Glutamatergic neuron (in vitro differentiated cells): ENCODE measurements around the gene PIK3CD. TPM values are rescaled to one million over a fixed set of nuclear protein-coding genes. Genes with fewer than 3 reads are reported as not detected.

Experiments
- DNase-seq: peaks from one replicate; pipeline ENCODE4 v3.0.0; 2022
- H3K27ac Mint-ChIP-seq: one replicate; pipeline ENCODE4 v1.8.0; 2020; ENCODE audit warnings: mild to moderate bottlenecking, mixed read lengths, inconsistent platforms; ENCODE audit not compliant: unreplicated experiment
- H3K27me3 Mint-ChIP-seq: one replicate; pipeline ENCODE4 v1.8.0; 2020; ENCODE audit warnings: mild to moderate bottlenecking, moderate library complexity, mixed read lengths, inconsistent platforms; ENCODE audit not compliant: unreplicated experiment
- H3K36me3 Mint-ChIP-seq: one replicate; pipeline ENCODE4 v1.8.0; 2020; ENCODE audit warnings: mild to moderate bottlenecking, mixed read lengths, inconsistent platforms; ENCODE audit not compliant: unreplicated experiment
- H3K4me1 Mint-ChIP-seq: one replicate; pipeline ENCODE4 v1.8.0; 2020; ENCODE audit warnings: mild to moderate bottlenecking, low read depth, mixed read lengths, inconsistent platforms; ENCODE audit not compliant: unreplicated experiment
- H3K4me3 Mint-ChIP-seq: one replicate; pipeline ENCODE4 v1.8.0; 2020; ENCODE audit warnings: mild to moderate bottlenecking, mixed read lengths, inconsistent platforms; ENCODE audit not compliant: unreplicated experiment
- H3K9me3 Mint-ChIP-seq: one replicate; pipeline ENCODE4 v1.8.0; 2020; ENCODE audit warnings: mild to moderate bottlenecking, moderate library complexity, mixed read lengths, inconsistent platforms; ENCODE audit not compliant: unreplicated experiment
- total RNA-seq: library from RNA; stranded (reverse); fragmentation: NEBNext Ultra II Directional; extraction: Animal tissue kit (Norgen Biotek cat#: 25700); gene quantifications from one replicate; pipeline ENCODE4 v1.2.1, GENCODE V29; 2021; ENCODE audit not compliant: unreplicated experiment
- TF ChIP-seq, protein P1 (sequence below): fragments of 200-600 bp; sonication (generic); IDR thresholded peaks from one replicate; pipeline ENCODE4 v1.5.0; 2021; ENCODE audit not compliant: partially characterized antibody, unreplicated experiment

Gene PIK3CD
- total RNA-seq, 1 donor from 2014 or later, result 39.4 TPM

DNA sequence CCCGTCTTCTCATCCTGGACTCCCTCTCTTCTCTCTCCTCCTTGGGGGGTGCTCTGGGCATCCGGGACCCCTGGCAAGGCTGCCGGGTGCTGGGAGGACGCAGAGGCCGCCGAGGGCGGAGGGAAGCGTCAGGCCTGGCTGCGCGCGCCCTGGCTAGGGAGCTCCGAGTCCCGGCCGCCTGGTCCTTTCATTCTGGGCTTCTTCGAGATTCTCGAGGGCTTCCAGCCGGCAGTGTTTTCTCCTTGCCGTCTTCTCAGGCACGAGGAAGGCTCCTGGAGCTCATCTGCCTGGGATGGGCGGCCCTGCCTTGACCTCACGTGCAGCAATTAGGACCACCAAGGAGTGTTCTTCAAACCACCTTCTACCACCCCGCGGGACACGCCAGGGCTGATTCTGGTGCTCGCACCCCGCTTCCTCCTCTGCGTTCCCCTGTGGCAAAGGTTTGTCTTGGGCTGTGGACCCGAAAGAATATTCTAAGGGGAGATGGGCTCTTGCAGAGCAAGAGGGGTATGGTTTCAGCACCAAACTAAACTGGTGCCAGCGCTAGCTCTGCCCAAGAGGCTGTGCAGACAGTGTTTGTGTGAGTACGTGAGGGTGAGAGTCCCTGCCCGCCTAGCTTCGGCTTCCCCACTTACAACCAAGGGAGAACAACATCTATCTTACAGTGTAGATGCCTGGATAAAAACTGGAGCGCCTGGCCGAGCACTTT is 36.5 kb downstream of the PIK3CD start:
- peak; percentile 52 for DNase-seq
- Mint-ChIP-seq H3K4me3 (peak overlapping the region; percentile 91), H3K27ac (no peak overlapping the region), H3K4me1 (peaks cover 7% of the 10 kb centered on the region), H3K9me3 (peaks cover 1% of the 10 kb centered on the region), H3K27me3 (peaks cover 11% of the 10 kb centered on the region), H3K36me3 (no peaks in the 10 kb centered on the region)
- TF ChIP-seq, protein P1, sequence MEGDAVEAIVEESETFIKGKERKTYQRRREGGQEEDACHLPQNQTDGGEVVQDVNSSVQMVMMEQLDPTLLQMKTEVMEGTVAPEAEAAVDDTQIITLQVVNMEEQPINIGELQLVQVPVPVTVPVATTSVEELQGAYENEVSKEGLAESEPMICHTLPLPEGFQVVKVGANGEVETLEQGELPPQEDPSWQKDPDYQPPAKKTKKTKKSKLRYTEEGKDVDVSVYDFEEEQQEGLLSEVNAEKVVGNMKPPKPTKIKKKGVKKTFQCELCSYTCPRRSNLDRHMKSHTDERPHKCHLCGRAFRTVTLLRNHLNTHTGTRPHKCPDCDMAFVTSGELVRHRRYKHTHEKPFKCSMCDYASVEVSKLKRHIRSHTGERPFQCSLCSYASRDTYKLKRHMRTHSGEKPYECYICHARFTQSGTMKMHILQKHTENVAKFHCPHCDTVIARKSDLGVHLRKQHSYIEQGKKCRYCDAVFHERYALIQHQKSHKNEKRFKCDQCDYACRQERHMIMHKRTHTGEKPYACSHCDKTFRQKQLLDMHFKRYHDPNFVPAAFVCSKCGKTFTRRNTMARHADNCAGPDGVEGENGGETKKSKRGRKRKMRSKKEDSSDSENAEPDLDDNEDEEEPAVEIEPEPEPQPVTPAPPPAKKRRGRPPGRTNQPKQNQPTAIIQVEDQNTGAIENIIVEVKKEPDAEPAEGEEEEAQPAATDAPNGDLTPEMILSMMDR, result no peak

DNA sequence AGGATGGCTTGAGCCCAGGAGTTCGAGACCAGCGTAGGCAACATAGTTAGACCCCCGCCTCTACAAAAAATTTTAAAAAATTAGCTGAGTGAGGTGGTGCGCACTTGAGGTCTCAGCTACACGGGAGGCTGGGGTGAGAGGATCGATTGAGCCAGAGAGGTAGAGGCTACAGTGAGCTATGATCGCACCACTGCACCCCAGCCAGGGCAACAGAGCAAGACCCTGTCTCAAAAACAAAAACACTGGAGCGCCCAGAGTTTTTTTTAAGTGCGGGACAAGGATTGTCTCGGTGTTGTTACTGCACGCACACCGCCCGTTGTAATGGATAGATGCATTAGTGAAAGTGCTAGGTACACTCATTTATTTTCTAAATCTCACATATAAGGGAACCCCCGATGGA is 37.1 kb downstream of the PIK3CD start:
- peaks cover 2% of the 10 kb centered on the region for H3K9me3 Mint-ChIP-seq
- no peaks in the 10 kb centered on the region for H3K36me3 Mint-ChIP-seq
- peaks cover 8% of the 10 kb centered on the region for H3K4me1 Mint-ChIP-seq
- no peak overlapping the region for H3K27ac Mint-ChIP-seq
- DNase-seq, result no peak
- TF ChIP-seq, protein P1, result no peak
- peak overlapping the region; percentile 91 for H3K4me3 Mint-ChIP-seq
- H3K27me3 Mint-ChIP-seq, result peaks cover 11% of the 10 kb centered on the region

DNA sequence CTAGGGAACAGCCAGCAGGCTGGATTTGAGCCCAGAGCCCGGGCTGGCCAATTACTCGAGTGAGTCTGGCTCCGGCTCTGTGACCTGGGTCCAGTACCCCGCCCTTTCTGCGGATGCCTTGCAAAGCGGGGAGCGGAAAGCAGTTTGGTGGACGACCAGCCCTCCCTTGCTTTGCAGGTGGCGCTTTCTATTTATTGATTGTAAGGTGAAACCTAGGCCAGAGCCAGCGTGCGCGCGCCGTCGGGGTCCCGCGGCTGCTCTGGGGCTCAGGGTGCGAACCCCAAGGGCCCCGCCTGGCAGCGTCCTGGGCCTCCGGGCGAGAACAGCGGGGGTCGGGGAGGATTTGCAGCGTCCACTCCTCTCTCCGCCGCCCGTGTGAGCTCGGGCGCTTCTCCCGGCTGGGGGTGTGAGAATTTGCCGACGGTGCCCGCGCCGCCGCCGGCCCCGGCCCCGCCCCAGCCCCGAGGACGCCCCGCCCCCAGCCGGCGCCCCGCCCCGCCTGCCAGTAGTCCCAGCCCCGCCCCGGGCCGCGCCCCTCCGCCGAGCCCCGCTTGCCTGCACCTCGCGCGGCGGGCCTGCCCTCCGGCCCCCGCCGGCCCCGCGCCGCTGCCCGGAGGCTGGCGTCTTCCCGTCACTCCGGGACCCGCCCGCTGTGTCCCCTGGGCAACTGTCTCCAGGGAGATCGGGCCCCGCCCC is 37.6 kb downstream of the PIK3CD start:
- DNase-seq, result peak; percentile 92

DNA sequence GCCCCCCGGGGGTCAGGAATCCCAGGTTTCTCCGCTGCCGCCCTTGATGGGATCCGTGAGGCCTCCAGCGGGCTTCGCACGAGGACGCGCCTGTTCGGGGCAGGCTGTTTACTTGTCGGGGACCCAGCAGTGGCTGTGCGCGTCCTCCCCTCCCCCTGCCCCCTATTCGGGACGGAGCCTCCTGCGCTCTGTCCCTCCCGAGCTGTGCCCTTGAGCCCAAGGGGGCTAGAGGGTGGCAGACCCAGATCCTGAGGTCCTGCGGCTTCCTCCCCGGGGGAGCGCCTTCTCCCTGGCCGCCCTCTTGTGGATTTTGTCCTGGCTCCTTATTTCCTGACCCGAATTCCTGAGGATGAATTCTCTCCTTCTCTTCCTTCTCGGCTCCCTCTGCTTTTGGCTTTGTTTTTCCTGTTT is 38.4 kb downstream of the PIK3CD start:
- DNase-seq, result peak; percentile 55
- TF ChIP-seq, protein P1, result no peak
- peak overlapping the region; percentile 75 for H3K27ac Mint-ChIP-seq
- peaks cover 11% of the 10 kb centered on the region for H3K27me3 Mint-ChIP-seq
- peaks cover 5% of the 10 kb centered on the region for H3K9me3 Mint-ChIP-seq
- H3K4me3 Mint-ChIP-seq, result peak overlapping the region; percentile 92
- peaks cover 10% of the 10 kb centered on the region for H3K4me1 Mint-ChIP-seq
- H3K36me3 Mint-ChIP-seq, result no peaks in the 10 kb centered on the region

More for the DNA sequence above, 37.6 kb downstream of the PIK3CD start:
- peak overlapping the region; percentile 91 for H3K4me3 Mint-ChIP-seq
- no peak overlapping the region for H3K27ac Mint-ChIP-seq
- TF ChIP-seq, protein P1, result no peak
- peaks cover 5% of the 10 kb centered on the region for H3K9me3 Mint-ChIP-seq
- peaks cover 10% of the 10 kb centered on the region for H3K4me1 Mint-ChIP-seq
- H3K27me3 Mint-ChIP-seq, result peaks cover 11% of the 10 kb centered on the region
- no peaks in the 10 kb centered on the region for H3K36me3 Mint-ChIP-seq
